GM18868 (cell line): ENCODE measurements around the gene CDK1.

ENCODE experiments used
- ATAC-seq: cut with Tn5 transposase; IDR thresholded peaks from one replicate; pipeline ENCODE4 v1.9.1; 2021; ENCODE audit warnings: mild to moderate bottlenecking, moderate library complexity; ENCODE audit not compliant: unreplicated experiment

CDK1 gene

GRCh38 chr10:60778214-60778970, at the start of gene CDK1:
TSS of gene CDK1 (plus strand) at chr10:60778478. CDS start at chr10:60780166, 1,688 bp downstream.
- ATAC-seq = peak; percentile 95

- no peak for ATAC-seq
These were observed 49.2 kb upstream of the CDK1 start for GRCh38 chr10:60729106-60729505.

- ATAC-seq = peak; percentile 79
These were observed 47.0 kb upstream of the CDK1 start for GRCh38 chr10:60731134-60731885.

- ATAC-seq = peak; percentile 30
These were observed 46.0 kb upstream of the CDK1 start for GRCh38 chr10:60732198-60732806.

GRCh38 chr10:60732807-60733516, 45.3 kb upstream of the CDK1 start:
- ATAC-seq = peak; percentile 60

GRCh38 chr10:60733517-60733822, 44.8 kb upstream of the CDK1 start:
- no peak for ATAC-seq

GRCh38 chr10:60733826-60734225, 44.5 kb upstream of the CDK1 start:
- ATAC-seq = no peak

GRCh38 chr10:60734226-60734625, 44.1 kb upstream of the CDK1 start:
- no peak for ATAC-seq

- ATAC-seq = no peak
These were observed 43.0 kb upstream of the CDK1 start for GRCh38 chr10:60735244-60735643.

GRCh38 chr10:60737242-60737641, 41.0 kb upstream of the CDK1 start:
- no peak for ATAC-seq

GRCh38 chr10:60739558-60739957, 38.7 kb upstream of the CDK1 start:
- ATAC-seq = no peak

GRCh38 chr10:60742512-60742911, 35.8 kb upstream of the CDK1 start:
- ATAC-seq = no peak

- ATAC-seq = no peak
These were observed 30.3 kb upstream of the CDK1 start for GRCh38 chr10:60747817-60748469.

GRCh38 chr10:60753152-60753551, 25.1 kb upstream of the CDK1 start:
- ATAC-seq = no peak

GRCh38 chr10:60753817-60754216, 24.5 kb upstream of the CDK1 start:
- no peak for ATAC-seq

GRCh38 chr10:60757420-60757895, 20.8 kb upstream of the CDK1 start:
- no peak for ATAC-seq

GRCh38 chr10:60759181-60759580, 19.1 kb upstream of the CDK1 start:
- ATAC-seq = no peak

- ATAC-seq = no peak
These were observed 17.5 kb upstream of the CDK1 start for GRCh38 chr10:60760711-60761210.

GRCh38 chr10:60762554-60762953, 15.7 kb upstream of the CDK1 start:
- ATAC-seq = no peak

- ATAC-seq = no peak
These were observed 10.9 kb upstream of the CDK1 start for GRCh38 chr10:60767424-60767823.

GRCh38 chr10:60769406-60769805, 8.9 kb upstream of the CDK1 start:
- ATAC-seq = no peak
